SH-SY5Y (cell line): ENCODE measurements around the gene PHF20.

ENCODE experiments used
- GATA2 ChIP-seq: IDR thresholded peaks from 2 replicates; pipeline ENCODE4 v1.6.1; 2011; ENCODE audit warnings: mild to moderate bottlenecking, low read depth, low read length
- GATA3 ChIP-seq: IDR thresholded peaks from 2 replicates; pipeline ENCODE4 v1.6.1; 2011; ENCODE audit warnings: low read depth, mild to moderate bottlenecking, low read length, moderate library complexity

GRCh38 chr20:35837577-35838195 lies 65.9 kb downstream of the PHF20 start:
- TF ChIP-seq GATA2: no peak
- no peak for TF ChIP-seq GATA3
